ENCODE data around the gene UST. TPM values are rescaled to one million over a fixed set of nuclear protein-coding genes. Genes with fewer than 3 reads are reported as not detected.

The UST gene
- total RNA-seq, 6 experiments from 2014 or later, result 0.44 to 1.9 (median 0.91) TPM

DNA sequence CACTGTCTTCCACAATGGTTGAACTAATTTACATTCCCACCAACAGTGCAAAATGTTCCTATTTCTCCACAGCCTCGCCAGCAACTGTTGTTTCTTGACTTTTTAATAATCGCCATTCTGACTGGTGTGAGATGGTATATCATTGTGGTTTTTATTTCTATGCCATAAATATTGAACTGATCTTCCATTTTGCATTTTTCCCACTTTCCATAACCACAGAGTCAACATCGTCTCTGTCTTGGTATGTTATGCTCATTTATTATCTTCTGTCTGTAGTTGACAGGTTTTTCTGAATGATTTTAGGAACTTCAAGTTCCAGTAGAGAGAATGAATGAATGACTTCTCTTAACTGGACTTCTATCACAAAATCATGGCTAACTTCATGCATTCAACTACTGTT is 259.8 kb downstream of the UST start:
- TF ChIP-seq, protein P1, sequence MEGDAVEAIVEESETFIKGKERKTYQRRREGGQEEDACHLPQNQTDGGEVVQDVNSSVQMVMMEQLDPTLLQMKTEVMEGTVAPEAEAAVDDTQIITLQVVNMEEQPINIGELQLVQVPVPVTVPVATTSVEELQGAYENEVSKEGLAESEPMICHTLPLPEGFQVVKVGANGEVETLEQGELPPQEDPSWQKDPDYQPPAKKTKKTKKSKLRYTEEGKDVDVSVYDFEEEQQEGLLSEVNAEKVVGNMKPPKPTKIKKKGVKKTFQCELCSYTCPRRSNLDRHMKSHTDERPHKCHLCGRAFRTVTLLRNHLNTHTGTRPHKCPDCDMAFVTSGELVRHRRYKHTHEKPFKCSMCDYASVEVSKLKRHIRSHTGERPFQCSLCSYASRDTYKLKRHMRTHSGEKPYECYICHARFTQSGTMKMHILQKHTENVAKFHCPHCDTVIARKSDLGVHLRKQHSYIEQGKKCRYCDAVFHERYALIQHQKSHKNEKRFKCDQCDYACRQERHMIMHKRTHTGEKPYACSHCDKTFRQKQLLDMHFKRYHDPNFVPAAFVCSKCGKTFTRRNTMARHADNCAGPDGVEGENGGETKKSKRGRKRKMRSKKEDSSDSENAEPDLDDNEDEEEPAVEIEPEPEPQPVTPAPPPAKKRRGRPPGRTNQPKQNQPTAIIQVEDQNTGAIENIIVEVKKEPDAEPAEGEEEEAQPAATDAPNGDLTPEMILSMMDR (IDR thresholded peaks at IDR 0.05), result no peak
- no peak for TF ChIP-seq POLR2A (IDR thresholded peaks at IDR 0.05)
- Histone ChIP-seq H3K27me3 (no peaks in the 10 kb centered on the region), H3K4me3 (no peak overlapping the region), H3K4me1 (no peaks in the 10 kb centered on the region), H3K9me3 (no peaks in the 10 kb centered on the region), H3K27ac (no peak overlapping the region), H3K36me3 (no peaks in the 10 kb centered on the region)
- no peak for DNase-seq
- intact Hi-C loops (cut with DNase I), result no loop called here
- 91% methylated on average over 3 of the region's 3 CpGs for WGBS (ENCODE audit: insufficient coverage, low coverage, low lambda C conversion rate, missing lambda C conversion rate)
- no peak for ATAC-seq

DNA sequence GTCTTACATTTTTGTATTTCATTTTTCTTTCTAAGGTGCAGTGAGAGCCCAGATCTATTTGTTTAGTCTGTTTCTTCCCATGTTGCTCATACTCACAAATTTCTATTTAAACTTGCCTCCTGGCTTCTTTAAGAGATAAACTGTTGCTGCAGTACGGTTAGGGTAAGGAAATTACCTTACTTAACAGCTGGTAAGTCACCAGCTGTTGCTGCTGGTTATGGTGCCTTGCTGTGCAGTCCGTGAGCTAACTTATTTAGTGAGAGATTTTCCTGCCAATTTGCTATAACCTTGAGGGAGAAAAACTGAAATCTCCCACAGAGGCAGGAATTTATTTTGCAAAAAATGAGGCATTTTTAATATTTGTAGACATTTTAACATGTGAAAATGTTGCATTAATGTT is 261.0 kb downstream of the UST start:
- H3K4me3 ChIP-seq, result no peak overlapping the region
- DNase-seq (no peak), ATAC-seq (no peak)
- no peaks in the 10 kb centered on the region for H3K9me3 ChIP-seq
- no peaks in the 10 kb centered on the region for H3K4me1 ChIP-seq
- TF ChIP-seq, protein P1 (IDR thresholded peaks at IDR 0.05), result no peak
- TF ChIP-seq POLR2A (IDR thresholded peaks at IDR 0.05), result no peak
- WGBS (ENCODE audit: insufficient coverage, low coverage, low lambda C conversion rate, missing lambda C conversion rate), result 54% methylated on average over 2 of the region's 2 CpGs
- H3K27ac ChIP-seq, result no peak overlapping the region
- intact Hi-C loops (cut with DNase I), result no loop called here
- no peaks in the 10 kb centered on the region for H3K36me3 ChIP-seq
- H3K27me3 ChIP-seq, result no peaks in the 10 kb centered on the region

DNA sequence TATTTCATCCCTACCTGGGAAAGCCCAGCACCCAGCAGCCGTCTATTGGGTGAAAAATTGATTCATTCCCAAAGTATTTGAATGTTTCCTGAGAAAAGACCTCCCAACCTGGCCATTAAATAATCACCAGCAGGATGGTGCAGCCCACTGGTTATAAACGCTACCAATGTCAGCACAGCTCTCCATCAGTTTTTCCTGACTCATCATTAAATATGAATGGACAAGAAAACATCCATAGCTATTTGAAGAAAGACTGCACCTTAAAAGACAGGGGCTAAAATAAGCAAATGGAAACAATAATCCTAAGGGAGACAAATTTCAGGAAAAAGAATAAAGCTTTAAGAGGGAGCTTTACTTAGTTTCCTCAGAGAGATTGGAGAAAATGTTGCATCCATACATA is 261.9 kb downstream of the UST start:
- no peaks in the 10 kb centered on the region for H3K9me3 ChIP-seq
- intact Hi-C loops (cut with DNase I), result no loop called here
- H3K4me3 ChIP-seq, result no peak overlapping the region
- TF ChIP-seq, protein P1 (IDR thresholded peaks at IDR 0.05), result no peak
- TF ChIP-seq POLR2A (IDR thresholded peaks at IDR 0.05), result no peak
- H3K4me1 ChIP-seq, result no peaks in the 10 kb centered on the region
- no peaks in the 10 kb centered on the region for H3K27me3 ChIP-seq
- ATAC-seq (no peak), DNase-seq (no peak)
- WGBS (ENCODE audit: insufficient coverage, low coverage, low lambda C conversion rate, missing lambda C conversion rate), result 85% methylated on average over 2 of the region's 2 CpGs
- H3K27ac ChIP-seq, result no peak overlapping the region
- no peaks in the 10 kb centered on the region for H3K36me3 ChIP-seq

DNA sequence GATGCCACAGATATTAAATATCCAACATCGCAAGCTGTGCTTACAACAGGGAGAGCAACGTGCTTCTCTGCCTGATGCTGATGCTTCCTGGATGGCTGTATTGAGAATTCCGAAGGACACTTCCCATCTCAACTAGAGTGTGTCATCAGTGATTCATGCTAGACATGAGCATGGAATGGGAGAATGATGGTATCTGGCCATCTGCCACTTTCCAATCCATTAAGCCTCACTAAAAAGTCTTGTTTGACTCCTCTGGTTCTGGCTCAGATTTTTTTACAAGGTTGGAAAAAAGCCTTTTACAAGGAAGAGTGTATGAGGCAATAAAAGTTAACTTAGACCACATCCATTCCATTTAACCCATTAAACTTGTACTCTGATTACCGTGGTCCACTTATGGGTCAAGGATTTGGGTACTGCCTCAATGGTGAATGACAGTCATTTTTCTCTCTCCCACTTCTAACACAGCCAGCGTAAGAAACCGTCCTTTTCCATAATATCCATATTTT is 265.3 kb downstream of the UST start:
- intact Hi-C loops (cut with DNase I), result no loop called here
- H3K36me3 ChIP-seq, result no peaks in the 10 kb centered on the region
- no peaks in the 10 kb centered on the region for H3K9me3 ChIP-seq
- peak in 1 of 4 donors; percentile 19 for ATAC-seq
- TF ChIP-seq, protein P1 (IDR thresholded peaks at IDR 0.05), result no peak
- TF ChIP-seq POLR2A (IDR thresholded peaks at IDR 0.05), result no peak
- no peaks in the 10 kb centered on the region for H3K27me3 ChIP-seq
- WGBS (ENCODE audit: insufficient coverage, low coverage, low lambda C conversion rate, missing lambda C conversion rate), result 83% methylated on average over 6 of the region's 6 CpGs
- H3K27ac ChIP-seq, result no peak overlapping the region
- no peaks in the 10 kb centered on the region for H3K4me1 ChIP-seq
- H3K4me3 ChIP-seq, result no peak overlapping the region
- no peak for DNase-seq

Data from right lobe of liver (tissue), 6 donors.